Sciatic nerve (tissue), 2 donors: ENCODE data around the gene ZNF133. TPM values are rescaled to one million over a fixed set of nuclear protein-coding genes. Genes with fewer than 3 reads are reported as not detected.
A peak's percentile ranks its signal among the peaks of the same experiment; 100 is the strongest.
"Not testable (repeated sequence)": the region's sequence is repeated elsewhere in the genome, so short reads cannot be mapped to it uniquely, and the experiment has no call there.

Source experiments
- ATAC-seq: fragments of 200-7000 bp; cut with Tn5 transposase; one replicate; pipeline ENCODE4 v1.9.1; 2020; ENCODE audit warnings: mild to moderate bottlenecking, moderate library complexity
- DNase-seq: peaks from one replicate; pipeline ENCODE4 v3.0.0-alpha.2; 2020; ENCODE audit warnings: low spot score
- intact Hi-C: fragments of 100-400 bp; cut with DNase I; formaldehyde crosslinking; loops from one replicate; pipeline ENCODE4 v1.14.2; 2022
- total RNA-seq: library from RNA; stranded (reverse); fragmentation: NEBNext Ultra II Directional; extraction: Animal tissue kit (Norgen Biotek cat#: 25700); gene quantifications from one replicate; pipeline ENCODE4 v1.2.1, GENCODE V29; 2021
- donor health status: DM: no; HTN: no; CAD: no.
- donor health status: DM: no; HTN: no; CAD: no.

The ZNF133 gene
- 16.7 TPM for total RNA-seq

- intact Hi-C loops, result no loop called here
- ATAC-seq, result peak; percentile 99
- DNase-seq, result peak; percentile 98
Observed at GRCh38 chr20:18287915-18288748, at the start of gene ZNF133. TSS of gene ZNF133 (plus strand) at chr20:18288527. CDS start at chr20:18305687, 17,160 bp downstream.

GRCh38 chr20:18240997-18241396, 47.3 kb upstream of the ZNF133 start:
- intact Hi-C loops, result no loop called here
- ATAC-seq (no peak), DNase-seq (no peak)

- no peak for DNase-seq
- intact Hi-C loops, result no loop called here
- ATAC-seq, result no peak
Observed at GRCh38 chr20:18243802-18244201, 44.5 kb upstream of the ZNF133 start.

GRCh38 chr20:18248545-18248944, 39.8 kb upstream of the ZNF133 start:
- DNase-seq, intact Hi-C loops, ATAC-seq: not testable (repeated sequence)

GRCh38 chr20:18250217-18250616, 38.1 kb upstream of the ZNF133 start:
- intact Hi-C loops, result loop anchor here (5.0 kb wide), 1 partner anchor 1043 kb away; no protein-coding TSS in a partner anchor
- ATAC-seq, result no peak
- DNase-seq, result no peak

- ATAC-seq, result peak; percentile 77
- intact Hi-C loops, result loop anchor here (5.0 kb wide), 1 partner anchor 1046 kb away; no protein-coding TSS in a partner anchor
- no peak for DNase-seq
Observed at GRCh38 chr20:18252597-18253451, 35.5 kb upstream of the ZNF133 start.

GRCh38 chr20:18254615-18255014, 33.7 kb upstream of the ZNF133 start:
- DNase-seq, result no peak
- intact Hi-C loops, result loop anchor here (5.0 kb wide), 1 partner anchor 1047 kb away; no protein-coding TSS in a partner anchor
- no peak for ATAC-seq

- DNase-seq, result no peak
- no peak for ATAC-seq
Observed at GRCh38 chr20:18255526-18255925, 32.8 kb upstream of the ZNF133 start.

GRCh38 chr20:18256440-18257090, 31.8 kb upstream of the ZNF133 start:
- DNase-seq (no peak), ATAC-seq (no peak)
- intact Hi-C loops, result no loop called here

More at GRCh38 chr20:18255526-18255925, 32.8 kb upstream of the ZNF133 start:
- intact Hi-C loops, result no loop called here

GRCh38 chr20:18258126-18258860, 30.0 kb upstream of the ZNF133 start:
- ATAC-seq (no peak), DNase-seq (no peak)
- intact Hi-C loops, result no loop called here

GRCh38 chr20:18259730-18260129, 28.6 kb upstream of the ZNF133 start:
- intact Hi-C loops, result no loop called here
- ATAC-seq (no peak), DNase-seq (no peak)

- ATAC-seq, result peak; percentile 71
- no peak for DNase-seq
- intact Hi-C loops, result no loop called here
Observed at GRCh38 chr20:18263723-18264122, 24.6 kb upstream of the ZNF133 start.

GRCh38 chr20:18265441-18265840, 22.9 kb upstream of the ZNF133 start:
- ATAC-seq (no peak), DNase-seq (no peak)
- intact Hi-C loops, result no loop called here

GRCh38 chr20:18266282-18266681, 22.0 kb upstream of the ZNF133 start:
- intact Hi-C loops, result no loop called here
- ATAC-seq, result no peak
- no peak for DNase-seq

- no peak for ATAC-seq
- intact Hi-C loops, result no loop called here
- DNase-seq, result no peak
Observed at GRCh38 chr20:18267815-18268214, 20.5 kb upstream of the ZNF133 start.

- intact Hi-C loops, result loop anchor here (10.0 kb wide), 1 partner anchor 766 kb away; no protein-coding TSS in a partner anchor
- ATAC-seq (no peak), DNase-seq (no peak)
Observed at GRCh38 chr20:18271160-18271559, 17.2 kb upstream of the ZNF133 start.

GRCh38 chr20:18272451-18272850, 15.9 kb upstream of the ZNF133 start:
- peak; percentile 72 for DNase-seq
- ATAC-seq, result peak; percentile 97
- intact Hi-C loops, result loop anchor here (10.0 kb wide), 1 partner anchor 768 kb away; no protein-coding TSS in a partner anchor

- intact Hi-C loops, result loop anchor here (10.0 kb wide), 1 partner anchor 769 kb away; no protein-coding TSS in a partner anchor
Observed at GRCh38 chr20:18273738-18274137, 14.6 kb upstream of the ZNF133 start.

More at GRCh38 chr20:18273738-18274137, 14.6 kb upstream of the ZNF133 start:
- ATAC-seq (no peak), DNase-seq (no peak)
